Right kidney (tissue), 9 donors: ENCODE measurements around the gene C2orf69.

Experiments used
- DNase-seq: peaks from one replicate; pipeline ENCODE4 v3.0.0-alpha.2; 2016
- long read RNA-seq, 8 donors: transcript quantifications; one replicate each; lab custom pipeline, GENCODE V29; 2026

C2orf69 gene
- long read RNA-seq, donor 1, partial matches to known transcripts, result 0 of 4 reads
- long read RNA-seq, donor 1, other reads (novel, unspliced or antisense), result 0 of 4 reads
- long read RNA-seq, donor 2, transcript C2orf69-201 (2 exons, 3,728 nt), result major isoform, 8 of 8 reads
- long read RNA-seq, donor 2, partial matches to known transcripts, result 0 of 8 reads
- long read RNA-seq, donor 2, other reads (novel, unspliced or antisense), result 0 of 8 reads
- long read RNA-seq, donor 3, partial matches to known transcripts, result 0 of 2 reads
- long read RNA-seq, donor 3, other reads (novel, unspliced or antisense), result 0 of 2 reads
- long read RNA-seq, donor 4, partial matches to known transcripts, result 0 of 3 reads
- long read RNA-seq, donor 4, other reads (novel, unspliced or antisense), result 0 of 3 reads
- long read RNA-seq, donor 5, transcript C2orf69-201 (2 exons, 3,728 nt), result major isoform, 5 of 5 reads
- long read RNA-seq, donor 5, partial matches to known transcripts, result 0 of 5 reads
- long read RNA-seq, donor 5, other reads (novel, unspliced or antisense), result 0 of 5 reads
- long read RNA-seq, donor 6, partial matches to known transcripts, result 0 of 4 reads
- long read RNA-seq, donor 6, other reads (novel, unspliced or antisense), result 0 of 4 reads
- long read RNA-seq, donor 7, transcript C2orf69-201 (2 exons, 3,728 nt), result major isoform, 6 of 6 reads
- long read RNA-seq, donor 7, partial matches to known transcripts, result 0 of 6 reads
- long read RNA-seq, donor 7, other reads (novel, unspliced or antisense), result 0 of 6 reads
- long read RNA-seq, donor 8, transcript C2orf69-201 (2 exons, 3,728 nt), result major isoform, 6 of 6 reads
- long read RNA-seq, donor 8, partial matches to known transcripts, result 0 of 6 reads
- long read RNA-seq, donor 8, other reads (novel, unspliced or antisense), result 0 of 6 reads

GRCh38 chr2:199911052-199911876 is at the start of gene C2orf69:
TSS of gene C2orf69 (plus strand) at chr2:199911293. CDS start at chr2:199911439, 146 bp downstream.
- peak; percentile 99 for DNase-seq

GRCh38 chr2:199862788-199863187 is 48.3 kb upstream of the C2orf69 start:
- no peak for DNase-seq

- DNase-seq, result no peak
Observed at GRCh38 chr2:199865905-199866304, 45.2 kb upstream of the C2orf69 start.

- DNase-seq, result no peak
Observed at GRCh38 chr2:199868431-199869226, 42.5 kb upstream of the C2orf69 start.

- no peak for DNase-seq
Observed at GRCh38 chr2:199869227-199869541, 41.9 kb upstream of the C2orf69 start.

- DNase-seq, result no peak
Observed at GRCh38 chr2:199869653-199870052, 41.4 kb upstream of the C2orf69 start.

GRCh38 chr2:199870581-199870980 is 40.5 kb upstream of the C2orf69 start:
- DNase-seq, result no peak

GRCh38 chr2:199874209-199874608 is 36.9 kb upstream of the C2orf69 start:
- no peak for DNase-seq

GRCh38 chr2:199875400-199875799 is 35.7 kb upstream of the C2orf69 start:
- DNase-seq, result no peak

- no peak for DNase-seq
Observed at GRCh38 chr2:199882667-199883066, 28.4 kb upstream of the C2orf69 start.

GRCh38 chr2:199883474-199884212 is 27.4 kb upstream of the C2orf69 start:
- no peak for DNase-seq

GRCh38 chr2:199895406-199895805 is 15.7 kb upstream of the C2orf69 start:
- DNase-seq, result no peak

GRCh38 chr2:199896617-199897016 is 14.5 kb upstream of the C2orf69 start:
- no peak for DNase-seq

- no peak for DNase-seq
Observed at GRCh38 chr2:199901942-199902341, 9.2 kb upstream of the C2orf69 start.

- DNase-seq, result no peak
Observed at GRCh38 chr2:199902486-199903110, 8.5 kb upstream of the C2orf69 start.

GRCh38 chr2:199903111-199903510 is 8.0 kb upstream of the C2orf69 start:
- DNase-seq, result no peak

- no peak for DNase-seq
Observed at GRCh38 chr2:199907008-199907714, 3.9 kb upstream of the C2orf69 start.

GRCh38 chr2:199910338-199911051 is 598 bp upstream of the C2orf69 start:
- peak; percentile 6 for DNase-seq

- DNase-seq, result no peak
Observed at GRCh38 chr2:199911877-199912161, 726 bp downstream of the C2orf69 start.
